ENCODE results near the gene ACAN.

ACAN gene

DNA sequence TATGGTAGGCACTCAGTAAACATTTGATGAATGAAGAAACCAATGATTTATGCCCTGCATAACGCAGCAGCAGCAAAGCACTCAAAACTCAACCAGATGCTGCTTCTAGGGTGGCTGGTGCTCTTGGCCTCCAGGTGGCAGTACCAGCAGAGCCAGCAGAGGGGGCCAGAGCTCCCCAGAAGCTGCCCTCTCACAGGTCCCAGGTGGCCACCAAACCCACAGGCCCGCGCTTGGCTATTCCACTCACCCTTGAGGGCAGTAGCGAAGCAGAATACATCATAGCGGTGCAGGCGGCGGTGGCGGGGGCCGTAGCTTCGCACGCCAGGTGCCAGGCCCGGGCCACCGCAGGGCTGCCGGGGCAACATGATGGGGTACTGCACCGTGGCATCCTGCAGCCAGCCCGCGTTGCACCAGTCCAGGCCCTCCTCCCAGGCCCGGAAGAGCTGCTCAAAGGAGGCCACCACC lies 75.5 kb downstream of the ACAN start:
- DNase-seq (ENCODE audit: low spot score), result peak; percentile 77

GRCh38 chr15:88880944-88881740 lies 77.9 kb downstream of the ACAN start:
- no peak for DNase-seq (ENCODE audit: low spot score)

- peak; percentile 89 for DNase-seq (ENCODE audit: low spot score)
These were observed 78.5 kb downstream of the ACAN start for GRCh38 chr15:88881775-88882174.

GRCh38 chr15:88882785-88883184 lies 79.5 kb downstream of the ACAN start:
- DNase-seq (ENCODE audit: low spot score), result peak; percentile 46

- DNase-seq (ENCODE audit: low spot score), result no peak
These were observed 83.9 kb downstream of the ACAN start for GRCh38 chr15:88887068-88887580.

DNA sequence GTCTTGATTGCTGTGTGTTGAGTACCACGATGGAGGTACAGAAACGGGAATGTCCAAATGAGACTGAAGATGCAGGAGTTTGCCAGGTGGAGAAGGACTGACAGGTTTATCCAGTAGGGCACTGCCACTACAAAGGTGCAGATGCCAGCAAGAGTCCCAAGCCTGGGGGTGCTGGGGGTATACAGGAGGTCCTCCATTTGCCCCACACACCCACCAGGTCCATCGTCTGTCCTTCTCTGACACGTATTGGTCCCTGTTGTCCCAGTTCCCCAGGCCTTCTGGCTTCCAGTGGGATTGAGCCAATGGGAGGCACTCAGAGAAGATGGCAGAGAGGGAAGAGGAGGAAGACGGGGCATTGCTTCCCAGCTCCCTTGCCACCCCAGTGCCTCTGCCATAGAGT lies 85.5 kb downstream of the ACAN start:
- no peak for DNase-seq (ENCODE audit: low spot score)

- DNase-seq (ENCODE audit: low spot score), result peak; percentile 42
These were observed 87.3 kb downstream of the ACAN start for GRCh38 chr15:88890495-88890894.

GRCh38 chr15:88891540-88892254 lies 88.5 kb downstream of the ACAN start:
- DNase-seq (ENCODE audit: low spot score), result no peak

GRCh38 chr15:88894348-88894818 lies 91.1 kb downstream of the ACAN start:
- peak; percentile 74 for DNase-seq (ENCODE audit: low spot score)

DNA sequence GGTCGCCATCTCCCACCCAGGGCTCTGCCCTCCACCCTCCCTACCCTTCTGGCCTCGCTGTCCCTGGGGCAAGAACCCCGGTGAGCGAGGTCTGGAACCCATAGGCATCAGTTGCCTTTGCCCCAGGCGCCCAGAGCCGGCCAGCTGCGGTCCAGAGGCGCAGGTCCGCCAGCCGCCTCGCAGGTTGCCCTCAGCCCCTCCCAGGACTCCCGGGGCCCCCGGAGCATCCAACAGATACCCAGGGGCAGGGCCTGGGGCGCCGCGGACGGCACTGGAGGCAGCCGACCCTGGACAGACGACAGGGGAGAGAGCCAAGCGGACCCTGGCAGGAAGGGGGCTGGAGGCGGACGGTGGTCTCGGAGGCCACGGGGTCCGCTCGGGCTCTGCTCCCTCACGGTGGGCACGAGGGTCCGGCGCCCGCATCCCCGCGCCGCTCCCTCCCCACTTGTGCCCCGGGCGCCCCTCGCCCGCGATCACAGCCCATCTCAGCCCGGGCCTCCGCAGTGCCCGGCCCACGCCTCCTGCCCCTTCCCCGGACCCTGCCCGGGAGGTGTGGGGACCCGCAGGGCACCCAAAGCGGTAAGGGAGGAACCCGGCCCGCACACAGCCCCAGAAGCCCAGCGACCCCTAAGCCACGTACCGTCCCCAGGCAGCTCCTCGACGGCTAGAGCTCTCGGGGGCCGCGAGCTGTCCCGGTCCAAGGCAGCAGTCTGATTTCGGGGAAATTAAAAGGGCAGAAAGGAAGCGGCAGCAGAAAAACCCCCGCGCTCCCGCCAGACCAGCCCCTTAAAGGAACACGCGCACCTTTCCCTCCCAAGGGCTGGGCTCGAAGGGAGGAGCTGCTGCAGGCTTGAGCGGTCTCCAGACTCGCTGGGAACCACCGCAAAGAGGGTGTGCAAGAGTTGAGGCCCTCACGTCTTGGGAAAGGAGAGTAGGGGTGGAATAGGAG lies 91.9 kb downstream of the ACAN start, which contains the start of gene HAPLN3:
HAPLN3 (minus strand) TSS at position 726 of the 949 bp plus-strand sequence. CDS start 8,246 bp downstream, outside the sequence.
- peak; percentile 82 for DNase-seq (ENCODE audit: low spot score)

GRCh38 chr15:88896333-88897033 lies 93.2 kb downstream of the ACAN start:
- no peak for DNase-seq (ENCODE audit: low spot score)

GRCh38 chr15:88897142-88897455 lies 93.9 kb downstream of the ACAN start:
- no peak for DNase-seq (ENCODE audit: low spot score)

GRCh38 chr15:88897456-88898194 lies 94.4 kb downstream of the ACAN start:
- DNase-seq (ENCODE audit: low spot score), result peak; percentile 86

- no peak for DNase-seq (ENCODE audit: low spot score)
These were observed 95.5 kb downstream of the ACAN start for GRCh38 chr15:88898736-88899135.

- no peak for DNase-seq (ENCODE audit: low spot score)
These were observed 96.0 kb downstream of the ACAN start for GRCh38 chr15:88899251-88899650.

DNA sequence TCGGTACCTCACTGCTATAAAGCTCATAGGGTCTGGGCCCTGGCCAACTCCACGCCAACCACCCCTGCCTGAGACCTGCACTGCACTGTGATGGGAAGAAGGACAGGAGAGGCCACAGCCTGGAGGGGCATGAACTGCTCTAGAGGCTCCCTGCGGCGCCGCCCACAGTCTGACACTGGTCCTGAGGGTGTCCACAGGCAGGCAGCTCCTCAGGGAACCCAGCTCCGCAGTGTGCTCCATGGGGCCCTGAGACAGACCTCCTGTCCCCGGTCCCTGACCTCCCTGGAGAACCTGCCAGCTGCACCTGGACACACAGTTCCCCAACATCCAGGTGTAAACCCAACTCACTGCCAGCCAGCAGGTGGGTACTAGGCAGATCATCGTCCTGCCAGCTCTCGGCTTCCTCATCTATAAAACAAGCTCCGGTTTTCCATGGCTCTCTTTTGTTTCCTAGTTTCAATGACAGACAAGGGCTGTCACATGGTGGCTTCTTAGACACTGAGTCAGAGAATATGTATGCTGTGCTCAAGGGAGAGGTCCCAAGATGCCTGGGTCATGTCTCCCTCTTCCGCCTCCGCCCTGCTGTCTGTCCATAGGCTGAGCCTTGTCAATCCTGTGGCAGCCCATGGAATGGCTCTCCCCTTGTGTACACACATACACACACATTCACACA lies 97.2 kb downstream of the ACAN start:
- DNase-seq (ENCODE audit: low spot score), result peak; percentile 87

GRCh38 chr15:88900982-88901418 lies 97.8 kb downstream of the ACAN start:
- no peak for DNase-seq (ENCODE audit: low spot score)

DNA sequence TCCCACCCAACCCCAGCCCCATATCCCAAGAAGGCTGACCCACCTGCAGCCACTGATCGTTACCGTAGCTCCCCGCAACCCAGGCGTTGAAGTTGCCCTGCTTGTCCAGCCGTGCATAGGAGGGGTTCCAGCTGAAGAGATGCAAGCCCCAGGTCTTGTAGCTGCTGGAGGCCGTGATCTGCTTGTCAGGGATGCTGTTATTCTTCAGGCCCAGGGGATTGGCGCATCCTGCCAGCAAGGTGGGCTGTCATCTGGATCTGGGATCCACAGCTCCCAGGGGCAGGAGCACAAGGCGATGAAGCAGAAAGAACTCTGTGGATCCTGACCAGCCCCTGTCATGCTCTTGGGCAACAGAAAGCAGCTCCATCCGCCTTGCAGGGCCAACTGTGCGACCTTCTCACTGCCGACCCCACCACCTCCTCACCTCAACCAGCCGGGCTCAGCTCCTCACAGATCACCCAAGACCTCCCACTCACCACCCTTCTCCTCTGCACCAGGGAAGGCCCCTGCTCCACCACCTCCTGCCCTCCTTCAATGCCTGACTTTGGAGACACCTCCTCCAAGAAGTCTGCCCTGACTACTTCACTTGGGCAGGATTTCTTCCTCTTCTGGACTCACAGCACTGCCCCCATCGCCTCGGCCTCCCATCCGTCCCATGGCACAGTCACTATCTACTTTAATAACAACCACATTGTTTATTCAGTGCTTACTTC lies 98.4 kb downstream of the ACAN start:
- DNase-seq (ENCODE audit: low spot score), result no peak

DNA sequence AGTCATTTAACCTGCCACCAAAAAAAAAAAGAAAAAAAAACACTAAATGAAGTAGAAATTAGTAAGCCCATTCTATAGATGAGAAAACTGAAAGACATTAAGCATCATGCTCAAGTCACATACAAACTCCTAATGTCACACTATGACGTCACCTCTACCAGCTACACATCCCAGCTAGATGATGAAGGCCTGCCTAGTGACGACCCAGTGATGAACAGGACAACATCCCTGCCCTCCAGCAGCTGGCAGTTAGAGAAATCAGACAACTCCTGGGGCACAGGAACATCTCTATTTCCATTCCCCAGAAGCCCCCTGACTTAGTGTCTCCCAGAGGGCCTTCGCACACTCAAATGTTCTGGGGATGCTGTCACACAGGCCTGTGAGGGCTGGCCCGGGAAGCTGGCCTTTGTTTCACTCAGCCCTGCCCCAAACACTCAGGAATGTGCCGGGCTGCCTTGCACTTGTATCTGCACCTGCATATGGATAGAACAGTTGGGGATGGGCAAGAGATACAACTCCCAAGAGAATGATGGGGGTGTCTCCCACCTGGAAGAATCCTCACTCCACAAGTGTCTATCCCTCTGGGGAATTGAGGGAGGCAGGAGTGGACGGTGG lies 99.1 kb downstream of the ACAN start:
- DNase-seq (ENCODE audit: low spot score), result no peak
